Panc1 (cell line): ENCODE data around the gene PRR5. TPM values are rescaled to one million over a fixed set of nuclear protein-coding genes. Genes with fewer than 3 reads are reported as not detected.
"Not testable (repeated sequence)": the region's sequence is repeated elsewhere in the genome, so short reads cannot be mapped to it uniquely, and the experiment has no call there.

Experiments used
- ATAC-seq: fragments of 200-7000 bp; cut with Tn5 transposase; 2 replicates; pipeline ENCODE4 v1.9.1; 2020; ENCODE audit warnings: mild to moderate bottlenecking, moderate library complexity
- BruUV-seq: library from RNA; stranded (reverse); fragments of 400-500 nt; replicated peaks from 2 replicates; lab custom pipeline; 2021; lab: Mats Ljungman, UMichigan
- CTCF ChIA-PET: fragments of 300-600 bp; sonication (Branson Sonifier 250); formaldehyde crosslinking; loops from one replicate; lab custom pipeline; 2022; ENCODE audit warnings: antibody characterized with exemption; lab: Charles Lee
- POLR2A ChIA-PET: fragments of 300-600 bp; sonication (Branson Sonifier 250); formaldehyde crosslinking; loops from one replicate; lab custom pipeline; 2022; ENCODE audit warnings: antibody characterized with exemption; lab: Charles Lee
- DNase-seq: peaks from one replicate; pipeline ENCODE4 v3.0.0-alpha.2; 2010; ENCODE audit warnings: low read depth, low spot score
- H3K27ac ChIP-seq: 2 replicates; pipeline ENCODE4 v1.5.1; 2011; ENCODE audit warnings: mild to moderate bottlenecking, low read length, inconsistent platforms
- H3K27me3 ChIP-seq: fragments of 200-500 bp; sonication (Bioruptor generic); 2 replicates; pipeline ENCODE4 v1.6.0; 2014; ENCODE audit warnings: low read length, inconsistent platforms; ENCODE audit not compliant: control insufficient read depth, insufficient read depth
- H3K36me3 ChIP-seq: fragments of 200-500 bp; sonication (Bioruptor generic); 2 replicates; pipeline ENCODE4 v1.5.1; 2014; ENCODE audit warnings: inconsistent platforms, mild to moderate bottlenecking, low read length, moderate library complexity; ENCODE audit not compliant: control insufficient read depth, insufficient read depth
- H3K4me1 ChIP-seq: 2 replicates; pipeline ENCODE4 v1.5.1; 2011; ENCODE audit warnings: inconsistent platforms, mild to moderate bottlenecking, low read length, moderate library complexity; ENCODE audit not compliant: control insufficient read depth, insufficient read depth
- H3K4me3 ChIP-seq, 2 experiments: 2 replicates each; pipeline ENCODE4 v1.5.1; 2011 to 2012; ENCODE audit warnings: low read depth in 2 of 2, low read length in 2 of 2, mild to moderate bottlenecking in 2 of 2, inconsistent platforms in 1 of 2, moderate library complexity in 1 of 2
- H3K9me3 ChIP-seq: fragments of 200-500 bp; sonication (Bioruptor generic); 2 replicates; pipeline ENCODE4 v1.5.1; 2014; ENCODE audit warnings: low read depth, mild to moderate bottlenecking, inconsistent platforms, low read length, moderate library complexity; ENCODE audit not compliant: control insufficient read depth, insufficient read depth
- POLR2AphosphoS5 ChIP-seq: IDR thresholded peaks from 2 replicates; pipeline ENCODE4 v1.6.1; 2012; ENCODE audit warnings: mild to moderate bottlenecking, low read depth, low read length, moderate library complexity
- SIN3A ChIP-seq: IDR thresholded peaks from 2 replicates; pipeline ENCODE4 v1.6.1; 2012; ENCODE audit warnings: low read depth, mild to moderate bottlenecking, low read length, moderate library complexity, borderline replicate concordance; ENCODE audit not compliant: insufficient read depth
- TCF7L2 ChIP-seq: IDR thresholded peaks from 2 replicates; pipeline ENCODE4 v1.6.1; 2011; ENCODE audit warnings: mild to moderate bottlenecking, low read depth, low read length, inconsistent platforms
- in situ Hi-C: cut with HindIII; loops from 2 replicates; pipeline ENCODE4 v1.10.0; 2016; ENCODE audit warnings: low sequenced_read_pairs, low pct_unique_long_range_greater_than_20kb
- intact Hi-C: fragments of 100-400 bp; cut with micrococcal nuclease; formaldehyde crosslinking; loops from one replicate; pipeline ENCODE4 v1.10.0; 2022; ENCODE audit not compliant: unreplicated experiment
- total RNA-seq: library from RNA; stranded (reverse); gene quantifications from one replicate; pipeline ENCODE4 v1.2.1, GENCODE V29; 2021; ENCODE audit not compliant: unreplicated experiment
- TF ChIP-seq, protein P1 (sequence below): fragments of 450-650 bp; IDR thresholded peaks from 2 replicates; pipeline ENCODE4 v1.5.1; 2017; ENCODE audit warnings: mild to moderate bottlenecking
- TF ChIP-seq, protein P2 (sequence below), 2 experiments: IDR thresholded peaks; 2 replicates each; pipeline ENCODE4 v1.6.1; 2011 to 2012; ENCODE audit warnings: low read depth in 2 of 2, control low read depth in 1 of 2, low read length in 1 of 2, mild to moderate bottlenecking in 1 of 2, moderate library complexity in 1 of 2; ENCODE audit not compliant: insufficient read depth in 1 of 2

PRR5 gene
- total RNA-seq, 1 experiment from 2014 or later = 11.5 TPM

DNA sequence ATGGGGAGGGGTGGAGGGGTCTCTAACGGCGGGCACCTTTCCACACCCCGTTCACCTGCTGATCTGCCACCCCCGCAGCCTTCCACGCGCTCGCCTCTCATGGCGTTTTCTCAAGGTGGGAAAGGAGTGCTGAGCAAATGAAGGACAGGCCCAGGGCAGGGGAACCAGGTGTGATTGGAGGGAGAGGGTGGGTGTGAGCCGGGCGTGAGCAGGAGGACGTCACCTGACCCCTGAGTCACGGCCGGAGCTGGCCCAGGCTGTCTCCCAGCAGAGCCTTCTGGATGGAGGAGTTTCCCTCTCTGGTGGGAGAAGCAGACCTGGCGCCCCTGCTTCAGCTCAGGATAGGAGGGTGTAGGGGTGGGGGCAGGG is 36.3 kb downstream of the PRR5 start:
- intact Hi-C loops (loop anchor here (5.0 kb wide), 1 partner anchor 41 kb away; no protein-coding TSS in a partner anchor), in situ Hi-C loops (no loop called here)
- H3K27ac ChIP-seq = no peak overlapping the region
- H3K36me3 ChIP-seq = no peaks in the 10 kb centered on the region
- no peak for DNase-seq
- H3K27me3 ChIP-seq = no peaks in the 10 kb centered on the region
- no peak for ATAC-seq
- ChIA-PET POLR2A (no interaction called here), CTCF (no interaction called here)
- TF ChIP-seq POLR2AphosphoS5 (no peak), SIN3A (no peak), TCF7L2 (no peak)
- TF ChIP-seq, protein P1, sequence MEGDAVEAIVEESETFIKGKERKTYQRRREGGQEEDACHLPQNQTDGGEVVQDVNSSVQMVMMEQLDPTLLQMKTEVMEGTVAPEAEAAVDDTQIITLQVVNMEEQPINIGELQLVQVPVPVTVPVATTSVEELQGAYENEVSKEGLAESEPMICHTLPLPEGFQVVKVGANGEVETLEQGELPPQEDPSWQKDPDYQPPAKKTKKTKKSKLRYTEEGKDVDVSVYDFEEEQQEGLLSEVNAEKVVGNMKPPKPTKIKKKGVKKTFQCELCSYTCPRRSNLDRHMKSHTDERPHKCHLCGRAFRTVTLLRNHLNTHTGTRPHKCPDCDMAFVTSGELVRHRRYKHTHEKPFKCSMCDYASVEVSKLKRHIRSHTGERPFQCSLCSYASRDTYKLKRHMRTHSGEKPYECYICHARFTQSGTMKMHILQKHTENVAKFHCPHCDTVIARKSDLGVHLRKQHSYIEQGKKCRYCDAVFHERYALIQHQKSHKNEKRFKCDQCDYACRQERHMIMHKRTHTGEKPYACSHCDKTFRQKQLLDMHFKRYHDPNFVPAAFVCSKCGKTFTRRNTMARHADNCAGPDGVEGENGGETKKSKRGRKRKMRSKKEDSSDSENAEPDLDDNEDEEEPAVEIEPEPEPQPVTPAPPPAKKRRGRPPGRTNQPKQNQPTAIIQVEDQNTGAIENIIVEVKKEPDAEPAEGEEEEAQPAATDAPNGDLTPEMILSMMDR = no peak
- TF ChIP-seq, protein P2, sequence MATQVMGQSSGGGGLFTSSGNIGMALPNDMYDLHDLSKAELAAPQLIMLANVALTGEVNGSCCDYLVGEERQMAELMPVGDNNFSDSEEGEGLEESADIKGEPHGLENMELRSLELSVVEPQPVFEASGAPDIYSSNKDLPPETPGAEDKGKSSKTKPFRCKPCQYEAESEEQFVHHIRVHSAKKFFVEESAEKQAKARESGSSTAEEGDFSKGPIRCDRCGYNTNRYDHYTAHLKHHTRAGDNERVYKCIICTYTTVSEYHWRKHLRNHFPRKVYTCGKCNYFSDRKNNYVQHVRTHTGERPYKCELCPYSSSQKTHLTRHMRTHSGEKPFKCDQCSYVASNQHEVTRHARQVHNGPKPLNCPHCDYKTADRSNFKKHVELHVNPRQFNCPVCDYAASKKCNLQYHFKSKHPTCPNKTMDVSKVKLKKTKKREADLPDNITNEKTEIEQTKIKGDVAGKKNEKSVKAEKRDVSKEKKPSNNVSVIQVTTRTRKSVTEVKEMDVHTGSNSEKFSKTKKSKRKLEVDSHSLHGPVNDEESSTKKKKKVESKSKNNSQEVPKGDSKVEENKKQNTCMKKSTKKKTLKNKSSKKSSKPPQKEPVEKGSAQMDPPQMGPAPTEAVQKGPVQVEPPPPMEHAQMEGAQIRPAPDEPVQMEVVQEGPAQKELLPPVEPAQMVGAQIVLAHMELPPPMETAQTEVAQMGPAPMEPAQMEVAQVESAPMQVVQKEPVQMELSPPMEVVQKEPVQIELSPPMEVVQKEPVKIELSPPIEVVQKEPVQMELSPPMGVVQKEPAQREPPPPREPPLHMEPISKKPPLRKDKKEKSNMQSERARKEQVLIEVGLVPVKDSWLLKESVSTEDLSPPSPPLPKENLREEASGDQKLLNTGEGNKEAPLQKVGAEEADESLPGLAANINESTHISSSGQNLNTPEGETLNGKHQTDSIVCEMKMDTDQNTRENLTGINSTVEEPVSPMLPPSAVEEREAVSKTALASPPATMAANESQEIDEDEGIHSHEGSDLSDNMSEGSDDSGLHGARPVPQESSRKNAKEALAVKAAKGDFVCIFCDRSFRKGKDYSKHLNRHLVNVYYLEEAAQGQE (IDR thresholded peaks at IDR 0.05; ENCODE audit: insufficient read depth in 1 of 2, low read depth in 2 of 2, low read length in 1 of 2) = no peak
- H3K9me3 ChIP-seq = no peaks in the 10 kb centered on the region
- H3K4me3 ChIP-seq = no peak overlapping the region
- no peaks in the 10 kb centered on the region for H3K4me1 ChIP-seq
- BruUV-seq = no TSS peak

DNA sequence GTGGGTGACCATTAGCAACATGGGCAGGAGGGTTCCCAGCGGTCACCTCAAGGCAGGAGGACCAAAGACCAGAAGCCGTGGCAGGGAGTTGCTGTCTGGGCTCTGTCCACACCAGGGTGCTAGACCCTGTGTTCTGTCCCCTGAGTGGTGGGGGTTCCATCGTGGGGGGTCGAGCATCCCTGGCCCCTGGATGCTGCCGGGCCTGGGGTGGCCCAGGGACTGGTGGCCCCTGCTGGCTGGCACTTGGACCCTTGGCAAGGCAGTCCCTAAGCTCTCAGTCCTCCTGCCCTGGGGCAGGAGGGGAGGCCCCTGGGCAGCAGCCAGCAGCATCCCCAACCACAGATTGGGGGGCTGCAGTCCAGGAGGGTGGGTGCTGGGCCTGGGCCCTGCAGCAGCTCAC is 37.0 kb downstream of the PRR5 start:
- H3K27me3 ChIP-seq = no peaks in the 10 kb centered on the region
- H3K27ac ChIP-seq = no peak overlapping the region
- intact Hi-C loops = loop anchor here (5.0 kb wide), 1 partner anchor 42 kb away; no protein-coding TSS in a partner anchor
- H3K4me3 ChIP-seq = no peak overlapping the region
- no peaks in the 10 kb centered on the region for H3K4me1 ChIP-seq
- in situ Hi-C loops = no loop called here
- TF ChIP-seq, protein P2 (IDR thresholded peaks at IDR 0.05; ENCODE audit: insufficient read depth in 1 of 2, low read depth in 2 of 2, low read length in 1 of 2) = no peak
- TF ChIP-seq, protein P1 = no peak
- TF ChIP-seq TCF7L2 (no peak), POLR2AphosphoS5 (no peak), SIN3A (no peak)
- CTCF ChIA-PET = no interaction called here
- POLR2A ChIA-PET = no interaction called here
- no peaks in the 10 kb centered on the region for H3K9me3 ChIP-seq
- no peaks in the 10 kb centered on the region for H3K36me3 ChIP-seq
- no TSS peak for BruUV-seq
- DNase-seq = no peak
- no peak for ATAC-seq

DNA sequence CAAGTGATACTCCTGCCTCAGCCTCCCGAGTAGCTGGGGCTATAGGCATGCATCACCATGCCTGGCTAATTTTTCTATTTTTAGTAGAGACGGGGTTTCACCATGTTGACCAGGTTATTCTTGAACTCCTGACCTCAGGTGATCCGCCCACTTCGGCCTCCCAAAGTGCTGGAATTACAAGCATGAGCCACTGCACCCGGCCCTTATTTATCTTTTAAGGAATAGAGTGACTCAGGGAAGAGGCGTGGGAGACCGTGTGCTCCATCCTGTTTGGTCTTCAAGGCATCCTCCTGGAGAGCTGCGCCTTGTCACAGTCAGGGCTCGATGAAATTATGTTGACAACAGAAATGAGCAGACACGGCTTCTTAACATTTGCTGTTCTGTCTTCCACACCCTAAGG is 37.7 kb downstream of the PRR5 start:
- DNase-seq, BruUV-seq, ATAC-seq, H3K27ac ChIP-seq, H3K4me1 ChIP-seq, H3K4me3 ChIP-seq, CTCF ChIA-PET, H3K36me3 ChIP-seq, H3K27me3 ChIP-seq, in situ Hi-C loops, H3K9me3 ChIP-seq: not testable (repeated sequence)
- POLR2A ChIA-PET = interaction anchor here (0.6 kb wide), 1 partner anchor 369 kb away, joined by 3 read pairs; no protein-coding TSS in a partner anchor
- intact Hi-C loops = loop anchor here (5.0 kb wide), 1 partner anchor 42 kb away; no protein-coding TSS in a partner anchor
